ENCODE results near the gene FERMT2.

DNA sequence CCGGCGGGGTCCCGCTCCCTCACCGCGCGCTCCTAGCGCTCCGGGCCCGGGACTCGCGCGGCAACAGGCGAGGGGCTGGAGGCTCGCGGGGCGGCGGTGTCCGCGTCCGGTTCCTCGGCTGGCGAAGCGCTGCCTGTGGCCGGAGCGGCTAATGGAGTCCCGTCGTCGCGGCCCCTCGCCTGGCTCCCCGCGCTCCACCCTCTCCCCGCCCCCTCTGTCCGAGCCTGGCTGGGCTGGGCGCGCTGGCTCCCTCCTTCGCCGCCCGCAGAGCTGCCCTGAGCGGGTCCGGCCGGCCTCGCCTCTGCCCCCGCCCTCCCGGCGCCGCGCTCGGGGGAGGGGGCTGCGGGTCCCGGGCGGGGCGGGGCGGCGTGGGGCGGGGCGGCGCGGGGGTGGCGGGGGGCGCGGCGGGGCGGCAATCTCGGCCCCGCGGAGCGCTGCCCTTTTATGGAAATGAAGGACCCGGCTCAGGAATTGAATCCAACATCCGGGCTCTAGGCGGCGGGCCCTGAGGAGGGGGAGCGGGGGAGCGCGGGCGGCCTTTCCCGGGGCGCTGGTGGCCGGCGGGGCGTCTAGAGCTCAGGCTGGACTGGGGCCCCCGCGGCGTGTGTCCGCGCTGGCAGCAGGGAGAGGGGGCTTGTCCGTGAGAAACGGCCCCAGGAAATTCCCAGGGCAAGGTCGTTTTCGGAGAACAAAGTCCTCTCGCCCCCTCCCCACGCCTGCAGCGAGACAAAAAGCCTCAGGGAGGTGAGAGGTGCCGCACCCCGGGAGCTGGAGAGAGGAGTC lies at the start of gene FERMT2:
- TF ChIP-seq, protein P1, sequence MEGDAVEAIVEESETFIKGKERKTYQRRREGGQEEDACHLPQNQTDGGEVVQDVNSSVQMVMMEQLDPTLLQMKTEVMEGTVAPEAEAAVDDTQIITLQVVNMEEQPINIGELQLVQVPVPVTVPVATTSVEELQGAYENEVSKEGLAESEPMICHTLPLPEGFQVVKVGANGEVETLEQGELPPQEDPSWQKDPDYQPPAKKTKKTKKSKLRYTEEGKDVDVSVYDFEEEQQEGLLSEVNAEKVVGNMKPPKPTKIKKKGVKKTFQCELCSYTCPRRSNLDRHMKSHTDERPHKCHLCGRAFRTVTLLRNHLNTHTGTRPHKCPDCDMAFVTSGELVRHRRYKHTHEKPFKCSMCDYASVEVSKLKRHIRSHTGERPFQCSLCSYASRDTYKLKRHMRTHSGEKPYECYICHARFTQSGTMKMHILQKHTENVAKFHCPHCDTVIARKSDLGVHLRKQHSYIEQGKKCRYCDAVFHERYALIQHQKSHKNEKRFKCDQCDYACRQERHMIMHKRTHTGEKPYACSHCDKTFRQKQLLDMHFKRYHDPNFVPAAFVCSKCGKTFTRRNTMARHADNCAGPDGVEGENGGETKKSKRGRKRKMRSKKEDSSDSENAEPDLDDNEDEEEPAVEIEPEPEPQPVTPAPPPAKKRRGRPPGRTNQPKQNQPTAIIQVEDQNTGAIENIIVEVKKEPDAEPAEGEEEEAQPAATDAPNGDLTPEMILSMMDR (IDR thresholded peaks at IDR 0.05) = no peak
- no peak for TF ChIP-seq EP300 (IDR thresholded peaks at IDR 0.05)
- peak; percentile 91 to 92 for TF ChIP-seq POLR2A (IDR thresholded peaks at IDR 0.05)
- TF ChIP-seq POLR2AphosphoS5 (IDR thresholded peaks at IDR 0.05) = peak; percentile 71
